ENCODE measurements around the gene TRABD2B.

- no peak for TF ChIP-seq RAD21 (IDR thresholded peaks at IDR 0.05; ENCODE audit: low read depth)
- TF ChIP-seq EGR1 (IDR thresholded peaks at IDR 0.05): no peak
- no peak for TF ChIP-seq REST (IDR thresholded peaks at IDR 0.05; ENCODE audit: low read depth)
- TF ChIP-seq EP300 (IDR thresholded peaks at IDR 0.05; ENCODE audit: borderline replicate concordance): no peak
- TF ChIP-seq YY1 (IDR thresholded peaks at IDR 0.05; ENCODE audit: low read depth): no peak
- no peak for TF ChIP-seq TCF12 (IDR thresholded peaks at IDR 0.05; ENCODE audit: low read depth)
- TF ChIP-seq CREB1 (IDR thresholded peaks at IDR 0.05; ENCODE audit: low read depth): no peak
- no peak for TF ChIP-seq ZBTB7A (IDR thresholded peaks at IDR 0.05; ENCODE audit: low read depth)
- no peak for TF ChIP-seq MAX (IDR thresholded peaks at IDR 0.05)
- no peak for TF ChIP-seq NFIC (IDR thresholded peaks at IDR 0.05)
- TF ChIP-seq TEAD4 (IDR thresholded peaks at IDR 0.05): no peak
- no peak for TF ChIP-seq USF1 (IDR thresholded peaks at IDR 0.05)
- no peak for TF ChIP-seq FOXM1 (IDR thresholded peaks at IDR 0.05; ENCODE audit: borderline replicate concordance, low read depth)
- no peak for TF ChIP-seq CEBPB (IDR thresholded peaks at IDR 0.05)
Observed at GRCh38 chr1:47805018-47805417, 192.2 kb downstream of the TRABD2B start.
